A549 (cell line): Measurements from ENCODE around the gene KIAA0753. TPM values are rescaled to one million over a fixed set of nuclear protein-coding genes. Genes with fewer than 3 reads are reported as not detected.
"Not testable (repeated sequence)": the region's sequence is repeated elsewhere in the genome, so short reads cannot be mapped to it uniquely, and the experiment has no call there.

ENCODE experiments used
- ATAC-seq, 2 experiments: fragments of 200-7000 bp in 1 of 2; fragments of >200 bp in 1 of 2; cut with Nextera tagmentation in 1 of 2; cut with Tn5 transposase in 1 of 2; 3 replicates each; pipeline versions ENCODE4 v1.8.0 to v1.9.1; 2018 to 2020; ENCODE audit warnings: mild to moderate bottlenecking in 1 of 2, moderate library complexity in 1 of 2
- CTCF ChIA-PET: fragments of 300-600 bp; sonication (Branson Sonifier 250); formaldehyde crosslinking; extraction: SDS; loops from one replicate; lab custom pipeline; 2021; ENCODE audit warnings: antibody characterized with exemption, inconsistent platforms; lab: Yijun Ruan, JAX
- POLR2A ChIA-PET: fragments of 350-600 bp; formaldehyde crosslinking; extraction: SDS; loops from one replicate; lab custom pipeline; 2021; ENCODE audit warnings: antibody characterized with exemption, inconsistent platforms; lab: Yijun Ruan, JAX
- DNase-seq, 2 experiments: peaks; one replicate each; pipeline versions ENCODE4 v3.0.0 to v3.0.0-alpha.2; 2011 to 2016; ENCODE audit warnings: low read depth in 1 of 2, low spot score in 1 of 2
- FAIRE-seq: peaks from 2 replicates; lab custom pipeline; 2011; peaks lifted over from hg19 to GRCh38; lab: Jason Lieb, UNC
- H3K27ac ChIP-seq, 2 experiments: fragments of >200 bp; sonication (Bioruptor Twin); formaldehyde crosslinking; 3 replicates each; pipeline ENCODE4 v1.5.1; 2016 to 2017
- H3K4me1 ChIP-seq: fragments of >200 bp; sonication (Bioruptor Twin); formaldehyde crosslinking; 3 replicates; pipeline ENCODE4 v1.6.1; 2016
- H3K4me2 ChIP-seq: fragments of >200 bp; sonication (Bioruptor Twin); formaldehyde crosslinking; 3 replicates; pipeline ENCODE4 v1.6.1; 2016
- H3K4me3 ChIP-seq: fragments of >200 bp; sonication (Bioruptor Twin); formaldehyde crosslinking; 3 replicates; pipeline ENCODE4 v1.5.1; 2016
- H3K9me3 ChIP-seq: fragments of >200 bp; sonication (Bioruptor Twin); formaldehyde crosslinking; 3 replicates; pipeline ENCODE4 v1.6.1; 2016
- BHLHE40 ChIP-seq: IDR thresholded peaks from 2 replicates; pipeline ENCODE4 v1.6.1; 2012; ENCODE audit warnings: low read depth, low read length, inconsistent platforms
- EHMT2 ChIP-seq: fragments of 200-600 bp; sonication (generic); IDR thresholded peaks from 2 replicates; pipeline ENCODE4 v1.6.1; 2016; ENCODE audit warnings: antibody characterized with exemption, low read depth, mild to moderate bottlenecking, moderate library complexity
- HOXA7 ChIP-seq: fragments of 250-450 bp; sonication (Bioruptor Pico); IDR thresholded peaks from 2 replicates; pipeline ENCODE4 v1.5.0; 2020; ENCODE audit warnings: mild to moderate bottlenecking, moderate library complexity
- HOXB13 ChIP-seq: fragments of 250-450 bp; sonication (Bioruptor Pico); IDR thresholded peaks from 2 replicates; pipeline ENCODE4 v1.5.0; 2020; ENCODE audit warnings: low read depth, mild to moderate bottlenecking, moderate library complexity
- HOXB5 ChIP-seq: fragments of 250-450 bp; sonication (Bioruptor Pico); IDR thresholded peaks from 2 replicates; pipeline ENCODE4 v1.5.0; 2020; ENCODE audit warnings: mild to moderate bottlenecking, moderate library complexity
- JUN ChIP-seq, 2 experiments: fragments of >200 bp; sonication (Bioruptor Twin); formaldehyde crosslinking; IDR thresholded peaks; 2 replicates in 1 of 2; 3 replicates in 1 of 2; pipeline ENCODE4 v1.6.1; 2016 to 2017
- MAZ ChIP-seq: fragments of 150-350 bp; IDR thresholded peaks from 2 replicates; pipeline ENCODE4 v1.6.1; 2014; ENCODE audit warnings: antibody characterized with exemption, low read depth, low read length, borderline replicate concordance
- PHF8 ChIP-seq: fragments of 200-600 bp; sonication (generic); IDR thresholded peaks from 2 replicates; pipeline ENCODE4 v1.6.1; 2016; ENCODE audit warnings: low read depth, mild to moderate bottlenecking, antibody characterized with exemption, moderate library complexity, borderline replicate concordance
- POLR2AphosphoS2 ChIP-seq: conservative IDR thresholded peaks from 2 replicates; pipeline ENCODE4 v1.6.1; 2012; ENCODE audit warnings: low read length, improper control_type of control experiment, inconsistent platforms
- RNF2 ChIP-seq: fragments of 200-600 bp; sonication (generic); IDR thresholded peaks from 2 replicates; pipeline ENCODE4 v1.6.1; 2016; ENCODE audit warnings: low read depth, mild to moderate bottlenecking, antibody characterized with exemption, moderate library complexity, borderline replicate concordance
- SMC3 ChIP-seq: fragments of >200 bp; sonication (Bioruptor Twin); formaldehyde crosslinking; IDR thresholded peaks from 3 replicates; pipeline ENCODE4 v1.6.1; 2018; ENCODE audit warnings: inconsistent platforms
- ZNF302 ChIP-seq: fragments of 250-450 bp; sonication (Bioruptor Pico); IDR thresholded peaks from 2 replicates; pipeline ENCODE4 v1.9.0; 2021; ENCODE audit warnings: inconsistent platforms, mild to moderate bottlenecking, moderate library complexity
- WGBS: methylation state at CpG from one replicate; pipeline ENCODE4 v1.1.6; 2017; ENCODE audit errors: missing lambda C conversion rate; 5-methylcytosine and 5-hydroxymethylcytosine counted together
- polyA plus RNA-seq, 4 experiments: library from polyadenylated mRNA; depleted of rRNA in 3 of 4; stranded (reverse); fragments of >200 nt; fragmentation: RNase III in 1 of 4; extraction: RNeasy Plus Mini Kit Qiagen cat#74134 plus additional on column Dnase treatment in 1 of 4; gene quantifications; 2 replicates in 3 of 4; 3 replicates in 1 of 4; pipeline ENCODE4 v1.2.3, GENCODE V29; 2011 to 2017
- TF ChIP-seq, protein P1 (sequence below): IDR thresholded peaks from 2 replicates; pipeline ENCODE4 v1.6.1; 2012
- TF ChIP-seq, protein P2 (sequence below): IDR thresholded peaks from 2 replicates; pipeline ENCODE4 v1.6.1; 2012
- TF ChIP-seq, protein P3 (sequence below): fragments of 450-650 bp; IDR thresholded peaks from 2 replicates; pipeline ENCODE4 v1.6.1; 2014; ENCODE audit warnings: antibody characterized with exemption
- TF ChIP-seq, protein P4 (sequence below): IDR thresholded peaks from 2 replicates; pipeline ENCODE4 v1.6.1; 2012; ENCODE audit warnings: low read depth, borderline replicate concordance
- TF ChIP-seq, protein P5 (sequence below): fragments of 250-450 bp; sonication (Bioruptor Pico); IDR thresholded peaks from 2 replicates; pipeline ENCODE4 v1.5.0; 2020; ENCODE audit warnings: low read depth, mild to moderate bottlenecking, moderate library complexity

KIAA0753 gene
- polyA plus RNA-seq, 2 of the 4 experiments (the other 2 are of a cell fraction) = 13.6 to 15.2 TPM

DNA sequence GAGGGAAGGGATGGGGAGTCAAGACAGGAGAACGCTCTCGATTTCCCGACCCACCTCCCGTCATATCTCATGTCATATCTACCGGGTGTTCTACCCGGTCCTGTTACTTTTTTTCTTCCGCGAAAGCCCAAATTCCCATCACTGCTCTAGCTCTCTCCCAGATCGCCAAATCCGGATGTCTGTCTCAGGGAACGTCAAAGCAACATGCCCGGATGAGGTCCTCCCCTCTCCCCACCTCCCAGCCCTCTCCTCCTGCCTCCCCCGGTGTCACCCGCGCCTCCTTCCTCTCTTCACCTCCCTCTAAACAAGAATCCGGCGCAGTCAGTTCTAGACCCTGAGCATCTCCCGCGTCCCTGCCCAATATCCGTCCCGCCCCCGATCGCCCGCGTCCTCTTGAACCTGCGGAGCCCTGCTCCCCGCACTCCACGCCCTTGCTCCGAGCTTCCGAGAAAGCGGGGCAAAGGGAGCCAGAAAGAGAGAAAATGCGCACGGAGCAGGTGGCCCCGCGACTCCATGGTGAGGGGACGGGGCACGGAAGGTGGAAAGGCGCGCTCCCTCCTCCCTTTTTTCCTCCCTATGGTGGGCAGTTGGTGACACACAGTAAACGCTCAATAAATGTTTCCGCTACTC lies 15.3 kb upstream of the KIAA0753 start:
- POLR2A ChIA-PET, H3K9me3 ChIP-seq, H3K27ac ChIP-seq, CTCF ChIA-PET, DNase-seq, FAIRE-seq, ATAC-seq: not testable (repeated sequence)
- Histone ChIP-seq H3K4me2 (peak overlapping the region; percentile 74), H3K4me3 (peak overlapping the region; percentile 37; the same call in 2 of the 3 replicates), H3K4me1 (peaks cover 12% of the 10 kb centered on the region; the same call in 1 of the 3 replicates)
- WGBS = 27% methylated on average over 33 of the region's 41 CpGs

DNA sequence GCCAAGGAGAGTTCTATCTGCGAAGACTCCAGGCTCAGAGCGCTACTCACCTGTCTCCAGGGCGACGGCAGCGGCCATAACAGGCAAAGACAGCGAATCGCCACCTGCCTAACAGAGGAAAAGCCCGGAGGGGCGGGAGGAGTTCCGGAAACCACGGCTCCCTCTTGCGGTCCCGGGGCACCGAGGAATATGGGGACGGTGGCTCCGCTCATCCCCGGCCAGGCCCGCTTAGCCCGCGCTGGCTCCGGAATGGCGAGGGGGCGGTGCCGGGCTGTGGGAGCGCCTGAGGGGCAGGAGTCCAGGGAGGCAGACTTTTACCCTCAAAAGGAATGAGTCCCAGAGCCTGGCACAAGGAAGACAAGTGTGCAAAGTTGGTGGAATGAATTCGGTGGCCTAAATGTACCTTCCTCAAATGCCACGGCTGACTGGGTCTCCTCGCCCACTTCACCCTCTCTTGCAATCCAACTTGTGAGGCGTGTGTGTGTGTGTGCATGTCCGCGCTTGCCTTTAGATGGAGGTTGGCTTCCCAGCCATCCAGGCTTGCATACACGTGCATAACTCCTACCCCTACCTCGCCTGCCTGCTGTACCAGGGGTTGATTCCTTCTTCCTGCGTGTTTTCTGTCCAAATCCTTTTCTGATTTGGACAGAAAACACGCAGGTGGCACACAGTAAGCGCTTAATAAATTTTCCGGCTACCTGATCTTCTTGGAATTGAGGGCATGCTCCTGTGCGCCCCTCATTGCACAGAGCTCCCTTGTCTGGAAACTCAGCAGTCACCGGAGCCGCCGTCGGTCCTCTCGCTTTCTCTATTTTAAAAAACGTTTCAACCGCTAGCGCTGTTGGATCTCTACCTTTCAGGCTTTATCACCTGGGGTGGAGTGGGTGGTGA lies 14.6 kb upstream of the KIAA0753 start:
- H3K9me3 ChIP-seq = no peaks in the 10 kb centered on the region
- ChIA-PET CTCF (interaction anchor here (1.1 kb wide), 1 partner anchor 10 kb away, joined by 7 read pairs; no protein-coding TSS in a partner anchor), POLR2A (no interaction called here)
- no peak for ATAC-seq
- no peak for FAIRE-seq
- WGBS = 85% methylated on average over 46 of the region's 46 CpGs
- H3K27ac ChIP-seq = no peak overlapping the region
- H3K4me1 ChIP-seq = peaks cover 17% of the 10 kb centered on the region; the same call in 2 of the 3 replicates
- DNase-seq = no peak
- TF ChIP-seq POLR2AphosphoS2 = no peak
- no peak for TF ChIP-seq BHLHE40
- no peak for TF ChIP-seq JUN (IDR thresholded peaks at IDR 0.05)
- TF ChIP-seq ZNF302 (CRISPR knock-in tag) = no peak
- no peak for TF ChIP-seq SMC3
- H3K4me2 ChIP-seq = peak overlapping the region; percentile 74; the same call in 1 of the 3 replicates
- no peak overlapping the region for H3K4me3 ChIP-seq

DNA sequence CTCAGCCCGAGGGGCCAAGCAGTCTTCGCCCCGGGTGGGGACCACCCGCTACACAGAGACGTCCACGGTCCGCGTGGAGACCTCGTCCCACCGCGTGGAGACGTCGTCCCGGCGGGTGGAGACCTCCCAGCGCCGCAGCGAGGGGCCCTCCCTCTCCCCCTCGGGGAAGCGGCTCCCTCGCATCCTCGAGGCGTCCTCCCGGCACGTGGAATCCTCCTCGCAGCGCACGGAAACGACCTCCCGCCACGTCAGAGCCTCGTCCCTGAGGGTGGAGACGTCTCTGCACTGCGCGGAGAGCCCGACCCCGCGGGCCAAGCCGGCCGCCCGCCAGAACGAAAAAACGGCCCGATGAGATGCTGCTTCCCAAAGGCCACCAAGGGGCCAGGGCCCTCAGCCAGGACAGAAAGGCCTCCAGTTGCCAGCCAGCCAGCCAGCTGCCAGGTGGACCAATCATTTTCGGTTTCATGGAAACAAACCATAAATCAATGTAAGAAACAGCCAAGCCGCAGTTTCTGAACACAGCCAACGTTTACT lies 11.5 kb upstream of the KIAA0753 start:
- FAIRE-seq = no peak
- CTCF ChIA-PET = interaction anchor here (1.2 to 1.3 kb wide), 2 partner anchors 180 to 370 kb away, joined by 4 read pairs; no protein-coding TSS in a partner anchor
- H3K9me3 ChIP-seq = no peaks in the 10 kb centered on the region
- H3K4me2 ChIP-seq = peak overlapping the region; percentile 92
- POLR2A ChIA-PET = interaction anchor here (1.4 to 1.8 kb wide), 2 partner anchors 11 to 383 kb away, joined by 3 to 12 read pairs; partner anchors contain the start of genes KIAA0753, SLC16A13 and TXNDC17
- DNase-seq = no peak
- TF ChIP-seq, protein P1, sequence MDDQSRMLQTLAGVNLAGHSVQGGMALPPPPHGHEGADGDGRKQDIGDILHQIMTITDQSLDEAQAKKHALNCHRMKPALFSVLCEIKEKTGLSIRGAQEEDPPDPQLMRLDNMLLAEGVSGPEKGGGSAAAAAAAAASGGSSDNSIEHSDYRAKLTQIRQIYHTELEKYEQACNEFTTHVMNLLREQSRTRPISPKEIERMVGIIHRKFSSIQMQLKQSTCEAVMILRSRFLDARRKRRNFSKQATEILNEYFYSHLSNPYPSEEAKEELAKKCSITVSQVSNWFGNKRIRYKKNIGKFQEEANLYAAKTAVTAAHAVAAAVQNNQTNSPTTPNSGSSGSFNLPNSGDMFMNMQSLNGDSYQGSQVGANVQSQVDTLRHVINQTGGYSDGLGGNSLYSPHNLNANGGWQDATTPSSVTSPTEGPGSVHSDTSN = no peak
- TF ChIP-seq PHF8 (peak; percentile 41; the same call in 1 of the 2 replicates), HOXA7 (0 out of 2 replicates have a peak, but pooled peaks have one; percentile 29), HOXB5 (CRISPR knock-in tag) (peak; percentile 84), MAZ (no peak), HOXB13 (CRISPR knock-in tag) (peak; percentile 16; the same call in 1 of the 2 replicates), EHMT2 (no peak), RNF2 (peak; percentile 94), JUN (IDR thresholded peaks at IDR 0.05) (peak in 1 of 2 experiments; percentile 15; a peak in 2 of 5 replicates)
- TF ChIP-seq, protein P2, sequence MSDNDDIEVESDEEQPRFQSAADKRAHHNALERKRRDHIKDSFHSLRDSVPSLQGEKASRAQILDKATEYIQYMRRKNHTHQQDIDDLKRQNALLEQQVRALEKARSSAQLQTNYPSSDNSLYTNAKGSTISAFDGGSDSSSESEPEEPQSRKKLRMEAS = peak; percentile 98
- TF ChIP-seq, protein P3, sequence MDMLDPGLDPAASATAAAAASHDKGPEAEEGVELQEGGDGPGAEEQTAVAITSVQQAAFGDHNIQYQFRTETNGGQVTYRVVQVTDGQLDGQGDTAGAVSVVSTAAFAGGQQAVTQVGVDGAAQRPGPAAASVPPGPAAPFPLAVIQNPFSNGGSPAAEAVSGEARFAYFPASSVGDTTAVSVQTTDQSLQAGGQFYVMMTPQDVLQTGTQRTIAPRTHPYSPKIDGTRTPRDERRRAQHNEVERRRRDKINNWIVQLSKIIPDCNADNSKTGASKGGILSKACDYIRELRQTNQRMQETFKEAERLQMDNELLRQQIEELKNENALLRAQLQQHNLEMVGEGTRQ = peak; percentile 26; the same call in 1 of the 2 replicates
- TF ChIP-seq, protein P4, sequence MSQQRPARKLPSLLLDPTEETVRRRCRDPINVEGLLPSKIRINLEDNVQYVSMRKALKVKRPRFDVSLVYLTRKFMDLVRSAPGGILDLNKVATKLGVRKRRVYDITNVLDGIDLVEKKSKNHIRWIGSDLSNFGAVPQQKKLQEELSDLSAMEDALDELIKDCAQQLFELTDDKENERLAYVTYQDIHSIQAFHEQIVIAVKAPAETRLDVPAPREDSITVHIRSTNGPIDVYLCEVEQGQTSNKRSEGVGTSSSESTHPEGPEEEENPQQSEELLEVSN = peak; percentile 98
- TF ChIP-seq, protein P5, sequence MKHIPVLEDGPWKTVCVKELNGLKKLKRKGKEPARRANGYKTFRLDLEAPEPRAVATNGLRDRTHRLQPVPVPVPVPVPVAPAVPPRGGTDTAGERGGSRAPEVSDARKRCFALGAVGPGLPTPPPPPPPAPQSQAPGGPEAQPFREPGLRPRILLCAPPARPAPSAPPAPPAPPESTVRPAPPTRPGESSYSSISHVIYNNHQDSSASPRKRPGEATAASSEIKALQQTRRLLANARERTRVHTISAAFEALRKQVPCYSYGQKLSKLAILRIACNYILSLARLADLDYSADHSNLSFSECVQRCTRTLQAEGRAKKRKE (CRISPR knock-in tag) = peak; percentile 53; the same call in 1 of the 2 replicates
- TF ChIP-seq, all 56 proteins: peak for 10
- WGBS = 60% methylated on average over 22 of the region's 47 CpGs
- peak overlapping the region; percentile 87 for H3K4me3 ChIP-seq
- H3K4me1 ChIP-seq = peaks cover 23% of the 10 kb centered on the region; the same call in 2 of the 3 replicates
- peak overlapping the region; percentile 82 to 88 for H3K27ac ChIP-seq
- peak; percentile 2; a peak in 4 of 6 replicates for ATAC-seq
